Right lung (tissue), 5 donors: ENCODE results near the gene HOXB13. TPM values are rescaled to one million over a fixed set of nuclear protein-coding genes. Genes with fewer than 3 reads are reported as not detected.

Experiments
- DNase-seq, 2 donors: peaks; one replicate each; pipeline ENCODE4 v3.0.0-alpha.2; 2013
- polyA plus RNA-seq, 5 donors: library from polyadenylated mRNA; unstranded; fragments of 120-200 nt; gene quantifications; one replicate each; pipeline versions ENCODE4 v1.2.1 to v1.2.3, GENCODE V29; 2013; ENCODE audit warnings: inconsistent platforms in 1 of 5, low replicate concordance in 1 of 5; ENCODE audit not compliant: insufficient read length in 5 of 5, insufficient read depth in 1 of 5

Gene HOXB13
- polyA plus RNA-seq, 5 donors, result 0.10 TPM; not detected in 4

GRCh38 chr17:48748718-48749566, 20.4 kb upstream of the HOXB13 start:
- DNase-seq, result no peak

GRCh38 chr17:48747445-48748363, 19.2 kb upstream of the HOXB13 start:
- no peak for DNase-seq

GRCh38 chr17:48746916-48747444, 18.4 kb upstream of the HOXB13 start:
- DNase-seq, result no peak

GRCh38 chr17:48745381-48746275, 17.1 kb upstream of the HOXB13 start:
- DNase-seq, result no peak

- DNase-seq, result no peak
Measured at GRCh38 chr17:48740537-48740936, 12.0 kb upstream of the HOXB13 start.

- no peak for DNase-seq
Measured at GRCh38 chr17:48738803-48739526, 10.4 kb upstream of the HOXB13 start.

- DNase-seq, result no peak
Measured at GRCh38 chr17:48738424-48738802, 9.9 kb upstream of the HOXB13 start.

- no peak for DNase-seq
Measured at GRCh38 chr17:48737330-48738043, 8.9 kb upstream of the HOXB13 start.

- no peak for DNase-seq
Measured at GRCh38 chr17:48735062-48735351, 6.5 kb upstream of the HOXB13 start.

- DNase-seq, result no peak
Measured at GRCh38 chr17:48734333-48735061, 5.9 kb upstream of the HOXB13 start.

GRCh38 chr17:48733632-48734328, 5.2 kb upstream of the HOXB13 start:
- DNase-seq, result no peak

GRCh38 chr17:48732688-48733629, 4.4 kb upstream of the HOXB13 start:
- no peak for DNase-seq

GRCh38 chr17:48731355-48731754, 2.8 kb upstream of the HOXB13 start:
- DNase-seq, result no peak

- no peak for DNase-seq
Measured at GRCh38 chr17:48730240-48730550, 1.6 kb upstream of the HOXB13 start.

- no peak for DNase-seq
Measured at GRCh38 chr17:48729335-48730239, 1.0 kb upstream of the HOXB13 start.

- no peak for DNase-seq
Measured at GRCh38 chr17:48727415-48728175, 955 bp downstream of the HOXB13 start.
